HTERT RPE-1 (cell line): ENCODE data around the gene TRIM34.
"Not testable (repeated sequence)": the region's sequence is repeated elsewhere in the genome, so short reads cannot be mapped to it uniquely, and the experiment has no call there.

Experiments
- in situ Hi-C: fragments of 300-500 bp; cut with MboI; formaldehyde crosslinking; loops from 4 replicates; pipeline ENCODE4 v1.14.3; 2020; ENCODE audit warnings: low sequenced_read_pairs

Gene TRIM34, protein sequence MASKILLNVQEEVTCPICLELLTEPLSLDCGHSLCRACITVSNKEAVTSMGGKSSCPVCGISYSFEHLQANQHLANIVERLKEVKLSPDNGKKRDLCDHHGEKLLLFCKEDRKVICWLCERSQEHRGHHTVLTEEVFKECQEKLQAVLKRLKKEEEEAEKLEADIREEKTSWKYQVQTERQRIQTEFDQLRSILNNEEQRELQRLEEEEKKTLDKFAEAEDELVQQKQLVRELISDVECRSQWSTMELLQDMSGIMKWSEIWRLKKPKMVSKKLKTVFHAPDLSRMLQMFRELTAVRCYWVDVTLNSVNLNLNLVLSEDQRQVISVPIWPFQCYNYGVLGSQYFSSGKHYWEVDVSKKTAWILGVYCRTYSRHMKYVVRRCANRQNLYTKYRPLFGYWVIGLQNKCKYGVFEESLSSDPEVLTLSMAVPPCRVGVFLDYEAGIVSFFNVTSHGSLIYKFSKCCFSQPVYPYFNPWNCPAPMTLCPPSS

GRCh38 chr11:5624489-5625279 lies at the start of gene TRIM34:
Gene TRIM34 (plus strand): TSS chr11:5625001. CDS start chr11:5632332, 7,331 bp downstream.
- in situ Hi-C loops: no loop called here

GRCh38 chr11:5575152-5575551 lies 49.6 kb upstream of the TRIM34 start:
- in situ Hi-C loops: no loop called here

GRCh38 chr11:5577101-5577500 lies 47.7 kb upstream of the TRIM34 start:
- in situ Hi-C loops: no loop called here

DNA sequence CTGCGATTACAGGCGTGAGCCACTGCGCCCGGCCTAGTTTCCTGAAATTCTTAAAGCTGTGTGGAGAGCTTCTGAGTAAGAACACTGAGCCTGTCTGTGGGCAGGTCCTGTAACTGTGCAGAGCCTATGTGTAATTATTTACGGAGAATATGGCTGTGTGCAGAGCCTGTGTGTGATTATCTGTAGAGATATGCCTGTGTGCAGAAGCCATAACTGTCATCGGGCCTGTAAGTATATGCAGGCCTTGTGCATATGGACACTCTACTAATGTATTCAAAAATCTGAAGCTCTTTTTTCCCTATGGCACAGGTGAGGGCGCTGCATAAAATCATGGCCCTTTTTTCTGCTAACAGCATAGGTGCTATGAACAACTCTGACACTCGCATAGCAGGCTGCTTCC lies 44.2 kb upstream of the TRIM34 start, which contains the start of gene OR52B6:
OR52B6 (plus strand) TSS at position 301 of the 400 bp plus-strand sequence; CDS start at position 301, 0 bp downstream.
- in situ Hi-C loops: no loop called here

DNA sequence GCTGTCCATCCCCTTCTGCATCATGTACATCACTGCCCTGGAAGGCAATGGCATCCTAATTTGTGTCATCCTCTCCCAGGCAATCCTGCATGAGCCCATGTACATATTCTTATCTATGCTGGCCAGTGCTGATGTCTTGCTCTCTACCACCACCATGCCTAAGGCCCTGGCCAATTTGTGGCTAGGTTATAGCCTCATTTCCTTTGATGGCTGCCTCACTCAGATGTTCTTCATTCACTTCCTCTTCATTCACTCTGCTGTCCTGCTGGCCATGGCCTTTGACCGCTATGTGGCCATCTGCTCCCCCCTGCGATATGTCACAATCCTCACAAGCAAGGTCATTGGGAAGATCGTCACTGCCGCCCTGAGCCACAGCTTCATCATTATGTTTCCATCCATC lies 43.8 kb upstream of the TRIM34 start:
- in situ Hi-C loops: no loop called here

GRCh38 chr11:5584458-5584857 lies 40.3 kb upstream of the TRIM34 start:
- in situ Hi-C loops: not testable (repeated sequence)

- in situ Hi-C loops: not testable (repeated sequence)
These were observed 34.9 kb upstream of the TRIM34 start for GRCh38 chr11:5589906-5590305.

DNA sequence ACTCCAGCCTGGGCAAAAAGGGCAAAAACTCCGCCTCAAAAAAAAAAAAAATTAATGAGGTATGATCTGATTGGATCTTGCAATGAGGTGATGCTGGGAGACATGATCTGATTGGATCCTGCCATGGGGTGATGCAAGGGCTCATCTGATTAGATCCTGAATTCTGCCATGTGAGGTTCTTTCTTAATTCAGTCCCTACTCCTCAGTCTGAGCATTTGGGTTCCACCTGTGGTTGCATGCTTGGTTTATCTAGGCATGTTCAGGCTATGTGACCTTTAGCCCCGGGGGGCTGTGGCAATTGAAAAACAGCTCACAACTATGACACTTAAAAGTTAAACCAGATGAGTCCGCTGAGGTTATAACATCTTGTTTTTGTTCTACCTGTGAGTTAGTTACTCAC lies 33.2 kb upstream of the TRIM34 start:
- in situ Hi-C loops: no loop called here

- in situ Hi-C loops: no loop called here
These were observed 32.2 kb upstream of the TRIM34 start for GRCh38 chr11:5592615-5593014.

DNA sequence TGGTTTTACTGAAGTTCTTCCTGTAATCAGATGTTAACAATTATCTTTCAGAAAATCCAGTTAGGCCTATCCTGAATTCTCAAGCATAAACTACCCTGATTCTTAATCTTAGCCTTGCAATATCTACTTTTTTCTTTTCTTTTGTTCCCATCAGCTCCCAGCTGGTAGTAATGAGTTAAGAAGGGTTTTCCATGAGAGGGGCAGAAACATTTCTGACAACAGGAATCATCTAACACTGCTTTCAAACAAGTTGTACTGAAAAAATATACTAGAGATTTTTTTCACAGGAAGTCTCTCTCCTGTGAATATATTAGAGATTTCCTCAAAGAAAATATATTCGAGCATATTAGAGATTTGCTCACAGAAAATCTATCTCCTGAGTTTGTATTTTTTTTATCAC lies 31.7 kb upstream of the TRIM34 start:
- in situ Hi-C loops: no loop called here

GRCh38 chr11:5596607-5597201 lies 28.1 kb upstream of the TRIM34 start, which contains the start of gene TRIM6:
Gene TRIM6 (plus strand): TSS chr11:5596637. CDS start chr11:5596898, 261 bp downstream.
- in situ Hi-C loops: no loop called here

DNA sequence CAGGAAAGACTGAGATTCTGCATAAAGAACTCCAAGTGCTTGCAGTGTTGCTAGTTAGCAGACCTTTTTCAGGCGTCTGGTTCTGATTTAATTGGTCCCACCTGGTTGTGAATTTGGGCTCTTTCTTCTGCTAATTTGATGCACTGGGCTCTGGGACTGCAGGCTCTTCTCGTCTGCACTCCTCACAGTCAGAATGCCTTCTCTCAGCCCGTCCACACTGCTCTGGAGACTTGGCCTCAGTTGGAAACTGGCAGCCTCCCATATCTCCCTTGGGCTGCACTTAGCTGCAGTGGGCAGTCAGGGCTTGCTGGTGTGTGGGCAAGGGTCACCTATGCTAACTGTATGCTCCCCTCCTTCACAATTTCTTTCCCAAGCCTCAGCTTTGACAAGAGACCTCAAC lies 26.8 kb upstream of the TRIM34 start:
- in situ Hi-C loops: no loop called here

GRCh38 chr11:5600374-5600851 lies 24.4 kb upstream of the TRIM34 start:
- in situ Hi-C loops: no loop called here

DNA sequence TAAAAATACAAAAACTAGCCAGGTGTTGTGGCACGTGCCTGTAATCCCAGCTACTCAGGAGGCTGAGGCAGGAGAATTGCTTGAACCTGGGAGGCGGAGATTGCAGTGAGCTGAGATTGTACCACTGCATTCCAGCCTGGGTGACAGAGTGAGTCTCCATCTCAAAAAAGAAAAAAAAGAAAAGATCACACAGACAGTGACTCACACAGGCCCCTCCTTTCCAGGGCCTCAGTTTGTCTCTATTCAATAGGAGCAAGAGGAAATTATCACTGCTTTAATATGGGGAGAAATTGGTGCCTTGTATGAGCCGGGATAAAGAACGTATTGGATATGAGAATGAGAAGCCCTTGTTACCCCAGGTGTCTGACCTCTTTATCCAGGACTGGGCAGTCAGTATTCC lies 22.0 kb upstream of the TRIM34 start:
- in situ Hi-C loops: not testable (repeated sequence)

- in situ Hi-C loops: no loop called here
These were observed 21.5 kb upstream of the TRIM34 start for GRCh38 chr11:5603326-5603725.

- in situ Hi-C loops: no loop called here
These were observed 19.9 kb upstream of the TRIM34 start for GRCh38 chr11:5604896-5605295.

- in situ Hi-C loops: no loop called here
These were observed 19.0 kb upstream of the TRIM34 start for GRCh38 chr11:5605849-5606248.

- in situ Hi-C loops: no loop called here
These were observed 16.0 kb upstream of the TRIM34 start for GRCh38 chr11:5608808-5609207.

GRCh38 chr11:5610446-5610845 lies 14.4 kb upstream of the TRIM34 start:
- in situ Hi-C loops: no loop called here

- in situ Hi-C loops: no loop called here
These were observed 13.2 kb upstream of the TRIM34 start for GRCh38 chr11:5611627-5612026.

- in situ Hi-C loops: no loop called here
These were observed 6.0 kb upstream of the TRIM34 start for GRCh38 chr11:5618807-5619206.
